Fibroblast of lung (primary cell): ENCODE measurements around the gene WIPF2.

ENCODE experiments used
- CTCF ChIP-seq, 2 donors: IDR thresholded peaks in 1 of 2; conservative IDR thresholded peaks in 1 of 2; 1 replicate in 1 of 2; 2 replicates in 1 of 2; pipeline ENCODE4 v1.5.1; 2011 to 2012; ENCODE audit warnings: low read length in 2 of 2, control low read depth in 1 of 2, inconsistent platforms in 1 of 2, low read depth in 1 of 2, mild to moderate bottlenecking in 1 of 2
- EZH2 ChIP-seq: IDR thresholded peaks from 2 replicates; pipeline ENCODE4 v1.5.1; 2012; ENCODE audit warnings: low read length, control low read depth, mild to moderate bottlenecking; ENCODE audit errors: missing control alignments

- TF ChIP-seq EZH2 (no peak), CTCF (conservative IDR thresholded peaks at IDR 0.05 in 1 of 2, IDR thresholded peaks at IDR 0.05 in 1 of 2; ENCODE audit: low read depth in 1 of 2, low read length in 2 of 2) (no peak)
Observed at GRCh38 chr17:40317880-40318829, 99.1 kb downstream of the WIPF2 start.
